Upper lobe of left lung (tissue), 6 donors: ENCODE measurements around the gene ATXN7. TPM values are rescaled to one million over a fixed set of nuclear protein-coding genes. Genes with fewer than 3 reads are reported as not detected.

Experiments used
- ATAC-seq, 2 donors: fragments of 200-7000 bp; cut with Tn5 transposase; one replicate each; pipeline ENCODE4 v1.9.1; 2022; ENCODE audit warnings: mild to moderate bottlenecking in 2 of 2, moderate library complexity in 2 of 2; ENCODE audit not compliant: low FRiP score in 2 of 2
- DNase-seq, 2 donors: peaks; one replicate each; pipeline ENCODE4 v3.0.0-alpha.2; 2019 to 2020
- H3K27ac ChIP-seq, 4 donors: fragments of 200-600 bp; sonication (generic); one replicate each; pipeline ENCODE4 v1.5.1; 2016 to 2019
- H3K27me3 ChIP-seq, 4 donors: fragments of 200-600 bp; sonication (generic); one replicate each; pipeline ENCODE4 v1.5.1; 2017 to 2019
- H3K36me3 ChIP-seq, 4 donors: fragments of 200-600 bp; sonication (generic); one replicate each; pipeline ENCODE4 v1.5.1; 2016 to 2019
- H3K4me1 ChIP-seq, 4 donors: fragments of 200-600 bp; sonication (generic); one replicate each; pipeline ENCODE4 v1.5.1; 2018 to 2019
- H3K4me3 ChIP-seq, 4 donors: fragments of 200-600 bp; sonication (generic); one replicate each; pipeline ENCODE4 v1.5.1; 2017 to 2019; ENCODE audit warnings: mild to moderate bottlenecking in 2 of 4, moderate library complexity in 1 of 4
- H3K9me3 ChIP-seq, 4 donors: fragments of 200-600 bp; sonication (generic); one replicate each; pipeline ENCODE4 v1.5.1; 2018 to 2019
- CTCF ChIP-seq, 6 experiments: fragments of 450-650 bp in 4 of 6; fragments of 200-600 bp in 2 of 6; sonication (generic) in 2 of 6; IDR thresholded peaks; one replicate each; pipeline ENCODE4 v1.5.1; 2016 to 2019; ENCODE audit warnings: antibody characterized with exemption in 6 of 6
- EP300 ChIP-seq, 4 donors: sonication (generic); formaldehyde crosslinking; IDR thresholded peaks; one replicate each; pipeline ENCODE4 v1.5.1; 2017; ENCODE audit warnings: antibody characterized with exemption in 4 of 4, control low read depth in 2 of 4
- POLR2A ChIP-seq, 4 donors: fragments of 450-650 bp; IDR thresholded peaks; one replicate each; pipeline ENCODE4 v1.5.1; 2016 to 2017; ENCODE audit warnings: antibody characterized with exemption in 4 of 4, mild to moderate bottlenecking in 2 of 4
- POLR2AphosphoS5 ChIP-seq, 2 donors: sonication (generic); formaldehyde crosslinking; IDR thresholded peaks; one replicate each; pipeline ENCODE4 v1.5.1; 2017; ENCODE audit warnings: antibody characterized with exemption in 2 of 2
- WGBS, 2 donors: methylation state at CpG; one replicate each; pipeline ENCODE4 v1.1.5; 2017 to 2018; 5-methylcytosine and 5-hydroxymethylcytosine counted together
- total RNA-seq, 6 donors: library from RNA; depleted of rRNA in 4 of 6; stranded (reverse); fragments of >200 nt in 4 of 6; gene quantifications; one replicate each; pipeline versions ENCODE4 v1.1.0 to v1.2.1, GENCODE V29; 2016 to 2021
- donor health status: DM: no; HTN: no; CAD: no; lungs with moderate emphysema.
- donor health status: DM: no; HTN: yes; CAD: no; lungs with severe emphysema.

ATXN7 gene
- total RNA-seq, 6 donors from 2014 or later, result 29.5 to 83.8 (median 42.3) TPM

GRCh38 chr3:63942528-63942927 is 78.9 kb downstream of the ATXN7 start:
- DNase-seq, result no peak
- no peak overlapping the region for H3K4me3 ChIP-seq
- no peaks in the 10 kb centered on the region for H3K27me3 ChIP-seq
- peaks cover 0 to 2% (median 0%) of the 10 kb centered on the region in 4 donors for H3K36me3 ChIP-seq
- no peaks in the 10 kb centered on the region for H3K9me3 ChIP-seq
- TF ChIP-seq CTCF (IDR thresholded peaks at IDR 0.05) (no peak), POLR2AphosphoS5 (IDR thresholded peaks at IDR 0.05) (no peak), POLR2A (IDR thresholded peaks at IDR 0.05) (no peak), EP300 (IDR thresholded peaks at IDR 0.05) (no peak)
- no peak overlapping the region for H3K27ac ChIP-seq
- no peak for ATAC-seq
- peaks cover 26 to 51% (median 29%) of the 10 kb centered on the region in 4 donors for H3K4me1 ChIP-seq

- Histone ChIP-seq H3K9me3 (no peaks in the 10 kb centered on the region), H3K27ac (no peak overlapping the region), H3K27me3 (no peaks in the 10 kb centered on the region), H3K4me3 (no peak overlapping the region), H3K4me1 (peaks cover 16 to 46% (median 23%) of the 10 kb centered on the region in 4 donors), H3K36me3 (peaks cover 0 to 2% (median 0%) of the 10 kb centered on the region in 4 donors)
- peak in 1 of 2 donors; percentile 44 for DNase-seq
- TF ChIP-seq POLR2A (IDR thresholded peaks at IDR 0.05) (no peak), POLR2AphosphoS5 (IDR thresholded peaks at IDR 0.05) (no peak), CTCF (IDR thresholded peaks at IDR 0.05) (no peak), EP300 (IDR thresholded peaks at IDR 0.05) (no peak)
- peak in 1 of 2 donors; percentile 39 for ATAC-seq
Measured at GRCh38 chr3:63943678-63944077, 80.0 kb downstream of the ATXN7 start.

GRCh38 chr3:63945558-63946096 is 82.0 kb downstream of the ATXN7 start:
- Histone ChIP-seq H3K4me3 (no peak overlapping the region), H3K27ac (peak overlapping the region in 1 of 4 donors; percentile 14), H3K9me3 (no peaks in the 10 kb centered on the region), H3K36me3 (peaks cover 0 to 2% (median 0%) of the 10 kb centered on the region in 4 donors), H3K27me3 (no peaks in the 10 kb centered on the region), H3K4me1 (peaks cover 10 to 38% (median 17%) of the 10 kb centered on the region in 4 donors)
- WGBS, 2 donors, result 70 to 73% methylated on average over 3 of the region's 3 CpGs
- DNase-seq (no peak), ATAC-seq (no peak)
- TF ChIP-seq EP300 (IDR thresholded peaks at IDR 0.05), result no peak
- TF ChIP-seq POLR2A (IDR thresholded peaks at IDR 0.05), result no peak
- TF ChIP-seq POLR2AphosphoS5 (IDR thresholded peaks at IDR 0.05), result no peak

- 93 to 97% methylated on average over 2 of the region's 2 CpGs for WGBS, 2 donors
- H3K36me3 ChIP-seq, result peaks cover 0 to 2% (median 0%) of the 10 kb centered on the region in 4 donors
- no peak overlapping the region for H3K4me3 ChIP-seq
- no peak overlapping the region for H3K27ac ChIP-seq
- H3K4me1 ChIP-seq, result peaks cover 14 to 38% (median 26%) of the 10 kb centered on the region in 4 donors
- no peaks in the 10 kb centered on the region for H3K27me3 ChIP-seq
- DNase-seq (no peak), ATAC-seq (no peak)
- no peak for TF ChIP-seq EP300 (IDR thresholded peaks at IDR 0.05)
- TF ChIP-seq POLR2AphosphoS5 (IDR thresholded peaks at IDR 0.05), result no peak
- no peak for TF ChIP-seq POLR2A (IDR thresholded peaks at IDR 0.05)
- no peak for TF ChIP-seq CTCF (IDR thresholded peaks at IDR 0.05)
- no peaks in the 10 kb centered on the region for H3K9me3 ChIP-seq
Measured at GRCh38 chr3:63946753-63947152, 83.1 kb downstream of the ATXN7 start.

GRCh38 chr3:63947594-63947993 is 83.9 kb downstream of the ATXN7 start:
- DNase-seq (no peak), ATAC-seq (no peak)
- no peak overlapping the region for H3K27ac ChIP-seq
- no peak overlapping the region for H3K4me3 ChIP-seq
- no peaks in the 10 kb centered on the region for H3K27me3 ChIP-seq
- H3K36me3 ChIP-seq, result peaks cover 0 to 2% (median 0%) of the 10 kb centered on the region in 4 donors
- WGBS, 2 donors, result 77 to 85% methylated on average over 2 of the region's 2 CpGs
- peaks cover 14 to 39% (median 30%) of the 10 kb centered on the region in 4 donors for H3K4me1 ChIP-seq
- TF ChIP-seq EP300 (IDR thresholded peaks at IDR 0.05) (no peak), CTCF (IDR thresholded peaks at IDR 0.05) (no peak), POLR2A (IDR thresholded peaks at IDR 0.05) (no peak), POLR2AphosphoS5 (IDR thresholded peaks at IDR 0.05) (no peak)
- no peaks in the 10 kb centered on the region for H3K9me3 ChIP-seq
